GM19328 (cell line): ENCODE data around the gene DGKZ.

Experiments used
- ATAC-seq: cut with Tn5 transposase; IDR thresholded peaks from one replicate; pipeline ENCODE4 v1.9.1; 2021; ENCODE audit warnings: mild to moderate bottlenecking, moderate library complexity; ENCODE audit not compliant: unreplicated experiment

Gene DGKZ

GRCh38 chr11:46391186-46391577 is 43.9 kb downstream of the DGKZ start:
- ATAC-seq: no peak

DNA sequence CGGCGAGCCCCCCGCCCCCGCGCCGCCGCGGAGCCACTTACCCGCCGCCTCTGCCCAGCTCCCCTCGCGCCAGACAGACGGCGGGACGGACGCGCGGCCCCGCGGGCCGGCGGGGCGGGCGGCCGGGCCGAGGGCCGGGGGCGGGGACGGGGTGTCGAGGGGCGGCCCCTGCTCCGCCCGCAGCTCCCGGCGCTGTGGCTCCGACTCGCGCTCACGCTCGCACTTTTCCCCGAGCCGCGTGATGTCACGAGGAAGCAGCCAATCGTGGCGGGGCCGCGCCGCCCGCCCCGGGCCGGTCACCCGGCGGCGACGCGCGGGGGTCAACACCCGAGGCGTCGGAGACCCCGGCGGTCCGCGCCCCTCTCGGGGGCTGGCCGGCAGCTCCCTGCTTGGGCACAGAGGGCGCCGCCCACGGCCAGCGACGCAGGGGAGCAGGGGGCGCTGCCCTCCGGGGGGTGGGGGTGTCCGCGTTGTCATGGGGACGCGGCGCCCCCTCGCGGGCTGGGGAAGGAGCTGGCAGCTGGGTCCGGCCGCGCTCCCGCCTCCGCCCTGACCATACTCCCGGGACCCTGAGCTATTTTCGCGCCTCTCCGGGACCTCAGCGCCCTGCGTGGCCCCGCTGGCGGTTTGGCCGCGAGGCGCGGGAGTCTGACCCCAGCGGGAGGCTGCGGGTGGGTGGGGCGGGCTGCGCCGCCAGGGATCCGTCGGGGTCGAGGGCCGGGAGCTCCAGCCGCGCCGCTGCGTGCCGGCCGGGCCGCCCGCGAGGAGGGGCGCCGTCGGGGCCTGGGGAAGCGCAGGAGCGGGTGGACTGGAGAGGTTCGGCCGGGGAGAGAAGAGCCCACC is 44.5 kb downstream of the DGKZ start, which contains the start of gene CHRM4:
CHRM4 (minus strand) TSS at position 199 of the 843 bp plus-strand sequence. CDS start 5,219 bp downstream, outside the sequence.
- no peak for ATAC-seq

DNA sequence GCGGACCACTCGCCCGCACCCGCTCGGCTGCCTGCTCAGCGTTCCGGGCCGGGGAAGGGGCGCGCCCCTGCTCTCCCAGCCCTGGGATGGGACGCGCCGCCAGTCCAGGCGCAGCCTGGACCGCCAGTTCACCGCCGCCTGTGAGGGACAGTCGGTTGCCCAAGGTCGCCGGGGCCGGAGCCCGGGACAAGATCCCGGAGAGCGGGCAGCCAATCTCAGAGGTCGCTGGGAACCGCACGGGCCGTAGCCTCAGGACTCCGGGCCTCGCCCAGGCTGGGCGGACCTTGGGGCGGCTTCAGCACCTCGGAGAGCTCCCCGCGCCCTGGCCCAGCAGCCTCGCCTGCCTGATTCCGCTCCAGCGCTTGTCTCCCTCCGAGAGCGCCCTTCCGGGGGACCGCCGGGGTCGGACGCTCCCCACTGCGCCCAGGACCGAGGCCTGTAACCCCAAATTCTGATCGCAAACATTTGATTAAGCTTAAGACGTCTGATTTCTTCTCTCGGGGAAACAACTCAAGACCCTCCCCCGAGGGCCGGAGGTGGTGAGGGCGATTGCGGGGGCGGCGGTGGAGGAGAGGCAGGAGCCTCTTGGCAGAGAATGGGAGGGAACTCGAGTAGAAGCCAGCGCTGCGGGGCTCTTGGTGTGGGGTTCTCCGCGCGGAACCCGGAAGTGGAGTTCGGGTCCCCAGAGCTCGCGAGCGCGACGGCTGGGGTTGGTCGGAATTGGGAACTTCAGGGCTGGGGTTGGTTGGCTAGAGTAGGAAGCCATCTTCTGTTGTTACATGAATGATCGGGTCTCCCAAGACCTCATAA is 45.4 kb downstream of the DGKZ start:
- ATAC-seq: no peak

- ATAC-seq: no peak
Observed at GRCh38 chr11:46393231-46393616, 46.0 kb downstream of the DGKZ start.

DNA sequence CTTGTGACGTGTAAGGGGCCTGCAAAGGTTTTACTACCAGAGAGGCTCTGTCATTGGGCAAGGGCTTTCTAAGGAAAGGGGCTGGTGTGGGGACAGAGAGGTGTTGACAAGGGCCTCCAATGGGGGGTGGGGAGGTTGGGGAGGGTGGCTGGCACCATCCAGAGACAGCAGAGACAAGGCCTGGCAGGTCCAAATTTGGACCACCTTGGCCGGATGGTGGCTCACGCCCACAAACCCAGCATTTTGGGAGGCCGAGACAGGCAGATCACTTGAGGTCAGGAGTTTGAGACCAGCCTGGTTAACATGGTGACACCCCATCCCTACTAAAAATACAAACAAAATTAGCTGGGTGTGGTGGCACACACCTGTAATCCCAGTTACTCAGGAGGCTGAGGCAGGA is 46.5 kb downstream of the DGKZ start:
- no peak for ATAC-seq

GRCh38 chr11:46397526-46397925 is 50.3 kb downstream of the DGKZ start:
- ATAC-seq: no peak

- no peak for ATAC-seq
Observed at GRCh38 chr11:46402957-46403902, 56.0 kb downstream of the DGKZ start.

DNA sequence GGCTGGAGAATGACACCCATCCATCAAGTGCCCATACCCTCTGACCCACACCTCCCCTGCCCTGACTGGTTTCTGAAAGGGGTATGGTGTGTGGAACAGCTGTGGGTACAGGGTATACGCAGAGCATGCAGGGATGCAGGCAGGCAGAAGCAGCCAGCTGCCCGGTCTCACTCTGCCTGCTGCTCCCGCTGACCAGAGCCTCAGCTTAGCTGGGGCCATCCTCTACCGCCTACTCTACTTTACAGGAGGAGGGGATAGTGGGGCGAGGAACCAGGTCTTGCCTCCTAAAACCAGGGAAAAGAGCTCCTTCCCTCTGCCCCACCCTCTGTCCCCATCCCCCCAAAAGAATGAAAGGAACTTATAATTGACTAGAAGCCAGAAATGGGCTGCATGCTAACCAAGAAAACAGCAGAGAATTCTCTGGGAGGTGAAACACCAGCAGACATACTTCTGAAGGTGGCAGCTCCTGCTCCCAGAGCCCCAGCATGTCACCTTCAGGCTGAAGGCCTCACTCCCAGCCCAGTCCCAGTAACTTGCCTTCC is 57.3 kb downstream of the DGKZ start:
- no peak for ATAC-seq

- ATAC-seq: no peak
Observed at GRCh38 chr11:46407635-46408034, 60.4 kb downstream of the DGKZ start.

DNA sequence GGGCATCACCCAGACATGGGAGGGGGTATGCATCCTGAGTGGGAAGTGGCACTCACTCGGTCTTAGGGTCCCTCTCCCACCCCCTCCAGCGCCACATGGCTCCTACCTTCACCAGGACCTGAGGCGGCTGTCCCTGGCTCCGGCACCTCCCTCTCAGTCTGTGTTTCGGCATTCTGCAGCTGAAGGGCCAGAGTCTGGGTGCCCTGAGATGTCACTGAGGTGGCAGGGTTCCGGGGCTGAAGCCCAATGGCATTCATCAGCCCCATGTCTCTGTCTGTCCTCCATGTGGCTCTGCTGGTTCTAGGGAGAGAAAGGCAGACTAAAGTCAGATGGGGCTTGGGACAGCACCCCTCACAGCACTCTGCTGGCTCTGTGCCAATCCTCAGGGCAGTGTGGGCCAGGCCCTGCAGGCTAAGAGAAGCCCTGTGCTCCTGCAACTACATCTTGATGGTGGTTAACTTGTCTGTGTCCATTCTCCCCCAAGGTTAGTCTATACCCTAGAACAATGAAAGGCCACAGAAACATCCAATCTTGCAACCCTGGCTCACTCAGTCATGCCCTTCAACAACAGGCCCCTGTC is 61.2 kb downstream of the DGKZ start:
- ATAC-seq: no peak

DNA sequence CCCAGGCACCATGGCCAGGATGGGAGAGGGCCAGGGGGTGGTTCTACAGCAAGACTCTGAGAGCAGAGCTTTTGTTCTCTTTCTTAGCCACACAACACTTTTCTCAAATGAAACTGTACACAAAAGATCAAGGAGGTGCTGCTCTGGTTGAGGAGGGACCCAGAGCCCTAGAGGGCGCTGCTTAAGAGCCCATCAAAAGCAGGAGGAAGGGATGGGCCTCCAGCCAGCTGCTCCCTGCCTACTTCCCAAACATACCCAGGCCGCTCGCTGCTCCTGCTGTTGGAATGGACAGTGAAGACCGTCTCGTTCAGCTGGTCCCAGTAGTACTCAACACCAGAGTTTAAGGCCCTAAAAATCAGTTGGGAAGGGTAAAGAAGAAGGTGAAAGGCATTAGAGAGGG is 62.8 kb downstream of the DGKZ start:
- no peak for ATAC-seq

- no peak for ATAC-seq
Observed at GRCh38 chr11:46413760-46414465, 66.7 kb downstream of the DGKZ start.

- no peak for ATAC-seq
Observed at GRCh38 chr11:46414466-46414796, 67.2 kb downstream of the DGKZ start.

- ATAC-seq: no peak
Observed at GRCh38 chr11:46414879-46415278, 67.6 kb downstream of the DGKZ start.

DNA sequence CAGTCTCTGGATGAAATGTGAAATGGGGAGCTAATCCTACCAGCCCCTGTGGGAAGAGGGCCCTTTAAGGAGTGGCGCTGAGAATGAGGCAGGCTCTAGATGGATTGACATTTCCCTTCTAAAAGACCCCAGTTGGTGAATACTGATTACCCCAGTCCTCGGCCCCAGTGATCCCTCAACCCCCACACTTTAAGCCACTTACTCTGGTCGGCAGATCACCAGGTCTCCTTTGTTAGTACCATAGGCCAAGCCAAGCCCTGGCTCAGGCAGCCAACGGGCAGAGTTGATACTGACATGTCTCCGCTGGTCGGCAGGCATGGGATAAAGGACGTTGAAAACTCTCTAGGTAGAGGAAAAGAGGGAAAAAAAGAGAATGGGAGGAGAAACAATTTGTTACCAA is 70.4 kb downstream of the DGKZ start:
- ATAC-seq: no peak

DNA sequence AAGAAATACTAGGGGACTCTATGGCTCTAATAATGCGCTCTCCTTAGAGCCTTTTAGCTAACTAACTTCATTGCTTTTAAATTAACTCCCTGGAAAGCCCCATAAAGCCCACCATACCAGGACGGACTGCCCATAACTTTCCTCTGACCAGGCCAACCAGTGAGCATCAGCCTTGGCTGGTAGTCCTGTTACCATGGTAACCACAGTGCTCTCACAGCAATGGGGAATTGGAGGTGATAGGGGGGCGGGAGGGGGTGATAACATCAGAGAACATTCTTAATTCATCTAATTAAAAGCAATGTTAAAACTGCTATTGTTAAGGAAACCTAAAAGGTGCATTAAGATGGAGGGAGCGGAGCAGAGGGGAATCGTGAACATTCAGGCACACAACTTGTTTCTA is 71.5 kb downstream of the DGKZ start:
- no peak for ATAC-seq

DNA sequence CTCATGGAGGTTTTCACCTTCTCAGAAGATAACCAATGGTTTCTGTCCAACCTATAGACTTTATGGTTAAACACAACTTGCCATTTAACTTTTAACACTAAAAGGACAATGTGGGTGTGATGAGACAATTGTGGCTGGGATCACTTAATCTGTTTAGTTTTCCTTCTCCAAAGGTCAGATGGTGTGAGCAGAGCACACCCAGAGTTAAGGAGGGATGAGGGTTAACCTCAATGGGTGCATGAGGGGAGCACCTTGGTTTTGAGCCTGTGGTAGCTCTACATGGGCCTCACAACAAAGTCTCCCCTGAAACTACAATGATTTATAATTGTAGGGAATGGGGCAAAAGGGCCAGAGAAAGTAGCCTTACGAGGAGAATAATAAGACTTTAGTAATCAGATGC is 73.2 kb downstream of the DGKZ start:
- no peak for ATAC-seq

- ATAC-seq: no peak
Observed at GRCh38 chr11:46421257-46421880, 74.1 kb downstream of the DGKZ start.

DNA sequence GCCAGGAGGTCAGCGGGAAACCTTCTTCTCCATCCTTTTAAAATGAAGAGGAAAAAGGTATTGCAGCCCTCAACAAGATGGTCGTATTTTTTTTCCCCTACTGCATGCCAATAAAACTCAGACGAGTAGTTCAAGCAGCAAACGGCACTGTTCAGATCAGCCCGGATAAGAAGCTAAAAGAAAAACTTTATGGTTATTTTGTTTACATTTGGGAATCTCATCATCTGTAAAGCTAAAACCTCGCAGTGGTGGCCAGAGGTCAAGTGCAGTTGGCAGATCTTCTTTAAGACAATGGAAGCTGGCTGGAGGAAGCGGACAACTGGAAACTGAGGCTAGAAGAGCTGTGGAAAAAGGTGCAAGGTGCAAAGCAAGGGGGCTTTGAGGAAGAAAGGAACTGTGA is 75.3 kb downstream of the DGKZ start:
- ATAC-seq: no peak
